H1 (cell line): Measurements from ENCODE around the gene MYH9. TPM values are rescaled to one million over a fixed set of nuclear protein-coding genes. Genes with fewer than 3 reads are reported as not detected.

Source experiments
- ASH2L ChIP-seq: fragments of 200-600, 300-600 bp; sonication (generic); IDR thresholded peaks from one replicate; pipeline ENCODE4 v1.7.1; 2017; ENCODE audit warnings: low read length
- BACH1 ChIP-seq: IDR thresholded peaks from 2 replicates; pipeline ENCODE4 v1.6.1; 2012; ENCODE audit warnings: low read length, improper control_type of control experiment
- CBX5 ChIP-seq: fragments of 300-800, 300-1000 bp; sonication (generic); IDR thresholded peaks from 2 replicates; pipeline ENCODE4 v1.7.1; 2016; ENCODE audit warnings: antibody characterized with exemption, low read length, low read depth
- CBX8 ChIP-seq: fragments of 300-800, 300-1000 bp; sonication (generic); IDR thresholded peaks from 2 replicates; pipeline ENCODE4 v1.7.1; 2016; ENCODE audit warnings: low read depth, low read length, borderline replicate concordance
- CHD1 ChIP-seq: IDR thresholded peaks from 2 replicates; pipeline ENCODE4 v1.6.1; 2012; ENCODE audit warnings: low read depth, low read length, improper control_type of control experiment
- E2F6 ChIP-seq: IDR thresholded peaks from 2 replicates; pipeline ENCODE4 v1.6.1; 2012; ENCODE audit warnings: inconsistent platforms
- EP300 ChIP-seq, 2 experiments: IDR thresholded peaks; 1 replicate in 1 of 2; 2 replicates in 1 of 2; pipeline ENCODE4 v1.6.1; 2011 to 2012; ENCODE audit warnings: low read depth in 2 of 2, low read length in 2 of 2, mild to moderate bottlenecking in 2 of 2, borderline replicate concordance in 1 of 2, inconsistent platforms in 1 of 2, moderate library complexity in 1 of 2
- HDAC2 ChIP-seq, 2 experiments: fragments of 300-600 bp in 1 of 2; sonication (generic) in 1 of 2; IDR thresholded peaks; 2 replicates each; pipeline ENCODE4 v1.6.1; 2011 to 2012; ENCODE audit warnings: low read depth in 2 of 2, low read length in 2 of 2, mild to moderate bottlenecking in 2 of 2, moderate library complexity in 2 of 2, borderline replicate concordance in 1 of 2, inconsistent platforms in 1 of 2
- JUND ChIP-seq: IDR thresholded peaks from 2 replicates; pipeline ENCODE4 v1.6.1; 2011; ENCODE audit warnings: mild to moderate bottlenecking, improper control_type of control experiment, low read length
- KDM4A ChIP-seq: IDR thresholded peaks from one replicate; pipeline ENCODE4 v1.7.1; 2012; ENCODE audit warnings: low read depth, mild to moderate bottlenecking, moderate library complexity, low read length, inconsistent platforms; ENCODE audit not compliant: severe bottlenecking
- KDM5A ChIP-seq: fragments of 200-600 bp; IDR thresholded peaks from 2 replicates; pipeline ENCODE4 v1.7.1; 2012; ENCODE audit warnings: mild to moderate bottlenecking, low read length, inconsistent platforms, mixed read lengths
- POLR2AphosphoS5 ChIP-seq: IDR thresholded peaks from 2 replicates; pipeline ENCODE4 v1.6.1; 2011; ENCODE audit warnings: low read depth, low read length
- SAP30 ChIP-seq: fragments of 300-600 bp; sonication (generic); IDR thresholded peaks from 2 replicates; pipeline ENCODE4 v1.7.1; 2012; ENCODE audit warnings: low read length, moderate library complexity, mild to moderate bottlenecking, inconsistent platforms; ENCODE audit not compliant: insufficient read depth, insufficient replicate concordance
- SIN3A ChIP-seq, 2 experiments: IDR thresholded peaks in 1 of 2; conservative IDR thresholded peaks in 1 of 2; 2 replicates each; pipeline ENCODE4 v1.6.1; 2011 to 2012; ENCODE audit warnings: low read length in 2 of 2, improper control_type of control experiment in 1 of 2, low read depth in 1 of 2, mild to moderate bottlenecking in 1 of 2
- SP4 ChIP-seq: IDR thresholded peaks from 2 replicates; pipeline ENCODE4 v1.6.1; 2012; ENCODE audit warnings: low read length, inconsistent platforms
- TAF1 ChIP-seq: IDR thresholded peaks from 2 replicates; pipeline ENCODE4 v1.6.1; 2011; ENCODE audit warnings: mild to moderate bottlenecking, low read depth, low read length
- TEAD4 ChIP-seq: IDR thresholded peaks from 2 replicates; pipeline ENCODE4 v1.6.1; 2012; ENCODE audit warnings: low read depth, low read length, inconsistent platforms, mixed read lengths
- polyA plus RNA-seq, 7 experiments: library from polyadenylated mRNA; depleted of rRNA in 3 of 7; stranded (reverse) in 5 of 7; unstranded in 2 of 7; fragments of >200 nt in 5 of 7; fragments of 200-250 nt in 2 of 7; gene quantifications; 1 replicate in 5 of 7; 2 replicates in 1 of 7; 4 replicates in 1 of 7; pipeline versions ENCODE4 v1.2.1 to v1.2.3, GENCODE V29; 2011 to 2013; ENCODE audit warnings: missing spikeins in 2 of 7, mixed read lengths in 2 of 7
- total RNA-seq: library from RNA; stranded (reverse); fragmentation: NEBNext Ultra II Directional; extraction: Animal tissue kit (Norgen Biotek cat#: 25700); gene quantifications from 2 replicates; pipeline ENCODE4 v1.2.1, GENCODE V29; 2021
- TF ChIP-seq, protein P1 (sequence below): IDR thresholded peaks from 2 replicates; pipeline ENCODE4 v1.6.1; 2012; ENCODE audit warnings: low read length, inconsistent platforms
- TF ChIP-seq, protein P2 (sequence below): IDR thresholded peaks from 2 replicates; pipeline ENCODE4 v1.6.1; 2011; ENCODE audit warnings: low read length, improper control_type of control experiment

Gene MYH9
- total and polyA plus RNA-seq, 2 of the 8 experiments (the other 6 are each of a cell fraction or from before 2014, with no cell fraction given), result 24.9 to 322 TPM

- TF ChIP-seq SIN3A (conservative IDR thresholded peaks at IDR 0.05 in 1 of 2, IDR thresholded peaks at IDR 0.05 in 1 of 2; ENCODE audit: low read depth in 1 of 2, low read length in 2 of 2) (no peak), KDM5A (no peak), CHD1 (no peak), TEAD4 (no peak), POLR2AphosphoS5 (no peak), EP300 (IDR thresholded peaks at IDR 0.05; ENCODE audit: borderline replicate concordance in 1 of 2, low read depth in 2 of 2, low read length in 2 of 2) (no peak), ASH2L (no peak), TAF1 (no peak), CBX8 (no peak), KDM4A (peak; percentile 22), BACH1 (no peak), JUND (no peak), SAP30 (no peak), E2F6 (no peak), SP4 (no peak), HDAC2 (IDR thresholded peaks at IDR 0.05; ENCODE audit: borderline replicate concordance in 1 of 2, low read depth in 2 of 2, low read length in 2 of 2) (peak in 1 of 2 experiments; percentile 12; a peak in 1 of 4 replicates), CBX5 (no peak)
- TF ChIP-seq, protein P1, sequence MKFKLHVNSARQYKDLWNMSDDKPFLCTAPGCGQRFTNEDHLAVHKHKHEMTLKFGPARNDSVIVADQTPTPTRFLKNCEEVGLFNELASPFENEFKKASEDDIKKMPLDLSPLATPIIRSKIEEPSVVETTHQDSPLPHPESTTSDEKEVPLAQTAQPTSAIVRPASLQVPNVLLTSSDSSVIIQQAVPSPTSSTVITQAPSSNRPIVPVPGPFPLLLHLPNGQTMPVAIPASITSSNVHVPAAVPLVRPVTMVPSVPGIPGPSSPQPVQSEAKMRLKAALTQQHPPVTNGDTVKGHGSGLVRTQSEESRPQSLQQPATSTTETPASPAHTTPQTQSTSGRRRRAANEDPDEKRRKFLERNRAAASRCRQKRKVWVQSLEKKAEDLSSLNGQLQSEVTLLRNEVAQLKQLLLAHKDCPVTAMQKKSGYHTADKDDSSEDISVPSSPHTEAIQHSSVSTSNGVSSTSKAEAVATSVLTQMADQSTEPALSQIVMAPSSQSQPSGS, result no peak
- TF ChIP-seq, protein P2, sequence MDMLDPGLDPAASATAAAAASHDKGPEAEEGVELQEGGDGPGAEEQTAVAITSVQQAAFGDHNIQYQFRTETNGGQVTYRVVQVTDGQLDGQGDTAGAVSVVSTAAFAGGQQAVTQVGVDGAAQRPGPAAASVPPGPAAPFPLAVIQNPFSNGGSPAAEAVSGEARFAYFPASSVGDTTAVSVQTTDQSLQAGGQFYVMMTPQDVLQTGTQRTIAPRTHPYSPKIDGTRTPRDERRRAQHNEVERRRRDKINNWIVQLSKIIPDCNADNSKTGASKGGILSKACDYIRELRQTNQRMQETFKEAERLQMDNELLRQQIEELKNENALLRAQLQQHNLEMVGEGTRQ, result no peak
These were observed 110.1 kb downstream of the MYH9 start (continued) for GRCh38 chr22:36277482-36278291.
